GM19023 (cell line): ENCODE data around the gene POP4.
"Not testable (repeated sequence)": the region's sequence is repeated elsewhere in the genome, so short reads cannot be mapped to it uniquely, and the experiment has no call there.

Source experiments
- ATAC-seq: cut with Tn5 transposase; IDR thresholded peaks from one replicate; pipeline ENCODE4 v1.9.1; 2021; ENCODE audit warnings: mild to moderate bottlenecking, moderate library complexity; ENCODE audit not compliant: unreplicated experiment

POP4 gene, protein sequence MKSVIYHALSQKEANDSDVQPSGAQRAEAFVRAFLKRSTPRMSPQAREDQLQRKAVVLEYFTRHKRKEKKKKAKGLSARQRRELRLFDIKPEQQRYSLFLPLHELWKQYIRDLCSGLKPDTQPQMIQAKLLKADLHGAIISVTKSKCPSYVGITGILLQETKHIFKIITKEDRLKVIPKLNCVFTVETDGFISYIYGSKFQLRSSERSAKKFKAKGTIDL

DNA sequence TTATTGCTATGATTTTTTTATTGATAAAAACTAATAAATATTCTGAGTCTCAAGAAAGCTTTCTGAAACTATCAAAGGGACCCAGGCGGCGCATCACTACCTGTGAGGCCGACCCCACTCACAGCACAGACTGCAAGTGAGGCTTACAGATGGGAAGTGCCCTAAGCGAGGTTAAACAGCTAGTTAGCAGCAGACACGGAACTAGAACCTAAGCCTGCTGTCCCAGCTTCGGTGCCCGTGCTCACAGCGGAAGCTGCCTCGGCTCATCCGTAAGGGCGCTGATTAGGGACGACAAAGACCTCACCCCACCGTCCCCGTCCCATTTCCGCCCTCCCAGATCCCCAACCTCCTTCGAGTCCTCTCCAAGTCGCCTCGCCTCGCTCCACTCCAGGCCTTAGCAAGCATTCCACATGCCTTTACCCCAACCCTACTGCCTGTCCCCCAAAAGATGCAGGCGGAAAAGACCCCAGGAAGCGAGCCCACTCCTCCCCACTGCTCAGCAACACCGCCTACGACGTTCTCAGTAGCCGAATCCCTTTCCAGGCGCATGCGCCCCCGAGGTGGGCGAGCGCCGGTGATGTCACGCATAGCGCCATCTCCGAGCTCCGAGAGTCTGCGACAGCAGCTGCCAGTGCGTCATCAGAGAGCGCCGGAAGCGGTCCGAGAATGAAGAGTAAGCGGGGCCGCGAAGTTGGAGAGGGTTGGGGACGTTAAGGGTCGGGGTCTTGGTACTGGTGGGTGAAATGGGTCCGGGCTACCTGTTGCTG is at the start of gene POP4:
TSS of gene POP4 (plus strand) at position 631 of the 767 bp plus-strand sequence. CDS start at position 667, 36 bp downstream.
- ATAC-seq, result peak; percentile 73

DNA sequence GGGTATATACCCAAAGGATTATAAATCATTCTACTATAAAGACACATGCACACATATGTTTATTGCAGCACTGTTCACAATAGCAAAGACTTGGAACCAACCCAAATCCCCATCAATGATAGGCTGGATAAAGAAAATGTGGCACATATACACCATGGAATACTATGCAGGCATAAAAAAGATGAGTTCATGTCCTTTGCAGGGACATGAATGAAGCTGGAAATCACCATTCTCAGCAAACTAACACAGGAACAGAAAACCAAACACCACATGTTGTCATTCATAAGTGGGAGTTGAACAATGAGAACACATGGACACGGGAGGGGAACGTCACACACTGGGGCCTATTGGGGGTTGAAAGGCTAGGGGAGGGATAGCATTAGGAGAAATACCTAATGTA is 47.0 kb upstream of the POP4 start:
- ATAC-seq, result not testable (repeated sequence)

DNA sequence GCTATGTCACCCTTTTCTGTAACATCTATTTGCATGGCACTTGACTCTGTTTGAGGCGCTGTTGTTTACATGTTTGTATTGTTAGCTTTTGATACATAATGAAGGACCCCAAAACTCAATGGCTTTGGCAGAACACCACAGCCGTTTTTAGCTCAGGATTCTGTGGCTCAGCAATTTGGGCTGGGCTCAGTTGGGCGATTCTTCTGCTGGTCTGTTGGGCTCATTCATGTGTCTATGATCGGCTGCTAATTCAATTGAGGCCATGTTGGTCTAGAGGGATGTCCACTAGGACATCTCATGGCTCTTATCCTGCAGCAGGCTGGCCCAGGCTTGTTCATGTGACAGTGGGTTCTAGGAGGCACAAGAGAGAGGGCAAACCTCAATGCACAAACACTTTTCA is 46.3 kb upstream of the POP4 start:
- ATAC-seq, result no peak

DNA sequence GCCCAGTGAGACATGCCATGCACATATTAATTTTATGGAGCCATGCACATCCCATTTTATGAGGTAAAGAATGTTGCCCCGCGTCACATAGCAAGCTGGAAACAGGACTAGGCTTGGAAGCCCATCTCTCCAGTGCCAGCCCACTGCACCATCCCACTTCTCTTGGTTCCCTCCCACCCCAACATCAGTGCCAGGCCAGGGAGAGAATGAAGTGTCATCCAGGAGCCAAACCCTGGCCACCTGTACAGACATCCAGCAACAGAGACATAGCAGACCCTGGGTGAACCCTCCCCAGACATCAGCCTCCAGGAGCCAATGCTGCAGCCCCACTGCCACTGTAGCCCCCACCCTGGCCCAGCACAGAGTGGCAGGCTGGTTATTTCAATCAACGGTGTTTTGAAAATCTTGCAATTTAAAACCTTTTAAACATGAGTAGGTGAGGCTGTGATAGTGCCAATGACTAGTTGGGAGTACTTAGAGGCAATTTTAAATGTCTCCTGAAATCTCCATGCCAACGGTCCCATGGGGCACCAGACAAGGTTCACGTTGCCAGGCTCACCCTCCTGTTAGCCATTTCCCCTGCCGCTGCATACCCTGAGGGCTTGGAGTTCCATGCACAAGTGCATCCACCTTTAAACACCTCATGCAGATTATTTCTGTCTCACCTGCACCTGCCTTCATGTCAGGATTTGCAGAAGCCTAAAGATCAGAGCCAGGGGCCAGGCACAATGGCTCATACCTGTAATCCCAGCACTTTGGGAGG is 45.6 kb upstream of the POP4 start:
- no peak for ATAC-seq

DNA sequence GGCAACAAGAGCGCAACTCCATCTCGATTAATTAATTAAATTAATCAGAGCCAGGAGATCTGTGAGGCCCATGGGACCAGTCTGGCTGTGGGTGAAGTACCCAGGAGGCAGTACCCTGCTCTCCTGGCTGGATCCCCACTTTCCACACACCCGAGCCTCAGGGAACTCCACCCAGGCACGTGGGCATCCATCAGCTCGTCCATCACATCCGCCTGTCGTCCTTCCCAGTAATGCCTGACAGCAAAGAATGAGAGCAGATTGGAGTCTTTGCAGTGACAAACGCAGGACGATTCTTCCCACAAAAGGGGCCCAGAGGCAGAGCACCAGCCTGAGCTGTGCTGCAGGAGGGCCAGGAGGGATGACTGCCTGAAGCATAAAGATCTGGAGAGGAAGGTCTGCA is 44.5 kb upstream of the POP4 start:
- no peak for ATAC-seq

DNA sequence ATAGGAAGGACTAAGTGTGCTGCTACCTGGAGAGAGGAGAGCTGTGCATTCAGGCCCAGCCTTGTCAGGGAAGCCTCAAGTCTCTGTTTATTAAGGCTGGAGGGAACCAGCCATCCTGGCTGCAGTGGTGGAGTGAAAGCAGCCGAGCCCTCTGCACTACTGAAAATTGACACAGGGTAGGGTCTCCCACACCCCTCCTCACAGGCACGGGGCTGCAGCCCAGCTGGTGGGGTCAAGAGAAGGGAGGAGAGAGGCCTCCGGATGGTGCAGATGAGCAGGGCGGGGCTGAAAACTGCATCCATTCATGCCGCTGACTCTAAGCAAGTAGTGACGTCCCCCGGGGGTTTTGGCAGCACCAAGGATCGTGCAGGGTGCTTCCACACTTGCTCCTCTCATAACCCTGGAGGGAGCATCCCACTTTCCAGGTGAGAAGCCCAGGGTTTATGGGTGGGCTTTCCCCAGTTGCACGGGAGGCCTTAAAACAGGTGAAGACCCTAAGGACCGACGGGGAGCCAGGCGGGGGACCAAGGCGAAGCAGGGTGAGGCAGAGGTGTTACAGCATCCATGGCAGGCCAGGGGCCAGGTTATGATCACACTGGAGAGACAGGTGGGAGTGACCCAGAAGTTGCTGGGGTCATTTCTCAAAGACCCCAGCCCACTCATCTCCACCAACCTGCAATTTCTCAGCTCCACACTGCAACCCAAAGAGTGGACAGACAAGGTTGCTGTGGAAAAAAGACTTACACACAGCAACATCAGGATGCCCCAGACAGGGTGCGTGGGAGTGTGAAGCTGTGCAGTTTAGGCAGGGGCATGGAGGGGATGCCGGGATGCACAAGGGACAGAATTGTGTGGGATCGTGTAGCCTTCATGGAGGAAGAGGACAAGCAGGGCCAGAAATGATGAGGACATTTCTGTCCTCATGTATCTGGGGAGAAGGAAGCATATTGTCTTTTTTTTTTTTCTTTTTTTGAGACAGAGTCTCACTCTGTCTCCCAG is 43.5 kb upstream of the POP4 start:
- ATAC-seq, result no peak

DNA sequence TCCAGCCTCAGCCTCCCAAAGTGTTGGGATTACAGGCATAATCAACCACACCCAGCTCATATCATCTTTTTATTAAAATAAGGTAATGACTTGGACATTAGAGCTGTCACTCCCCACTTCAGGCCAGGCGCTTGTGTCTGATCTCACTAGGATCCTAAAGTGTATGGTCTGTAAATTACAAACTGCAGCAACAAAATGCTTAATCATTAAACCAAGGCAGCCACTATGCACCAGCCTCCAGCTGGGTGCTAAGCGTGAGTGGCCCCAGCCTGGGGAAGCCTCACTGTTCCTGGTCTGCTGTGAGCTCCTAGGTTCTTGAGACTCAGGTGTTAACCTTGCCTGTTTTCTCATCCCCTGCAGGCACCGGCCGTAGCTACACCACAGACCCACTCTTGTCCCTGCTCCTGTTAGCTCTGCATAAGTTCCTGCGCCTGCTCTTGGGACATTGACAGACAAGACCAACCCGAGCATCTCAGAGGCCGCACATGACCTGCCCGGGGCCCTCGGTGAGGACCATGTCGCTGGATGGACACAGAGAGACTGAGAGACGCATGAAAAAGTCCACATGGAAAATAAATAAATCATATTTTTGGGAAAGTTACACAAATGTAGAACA is 42.5 kb upstream of the POP4 start:
- no peak for ATAC-seq

DNA sequence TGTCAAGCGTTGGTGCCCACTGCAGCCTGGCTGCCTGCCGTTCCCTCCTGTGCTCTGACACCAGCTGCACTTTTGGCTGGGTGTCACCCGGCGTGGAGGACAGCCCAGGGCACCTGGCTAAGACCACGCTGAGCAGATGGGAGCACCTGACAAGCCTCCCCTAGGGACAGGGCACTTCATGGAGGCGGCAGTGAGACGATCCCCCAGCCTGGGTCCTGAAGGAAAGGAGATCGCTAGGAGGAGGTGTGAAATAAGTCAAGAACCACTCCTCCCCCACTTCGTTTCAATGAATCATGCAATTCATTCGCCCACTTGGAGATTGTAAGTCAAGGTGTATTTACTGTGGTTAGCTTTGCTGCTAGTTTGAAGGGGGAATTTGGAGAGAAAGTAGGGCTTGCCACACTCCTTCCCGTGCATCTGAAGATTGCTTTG is 41.5 kb upstream of the POP4 start:
- ATAC-seq, result no peak

DNA sequence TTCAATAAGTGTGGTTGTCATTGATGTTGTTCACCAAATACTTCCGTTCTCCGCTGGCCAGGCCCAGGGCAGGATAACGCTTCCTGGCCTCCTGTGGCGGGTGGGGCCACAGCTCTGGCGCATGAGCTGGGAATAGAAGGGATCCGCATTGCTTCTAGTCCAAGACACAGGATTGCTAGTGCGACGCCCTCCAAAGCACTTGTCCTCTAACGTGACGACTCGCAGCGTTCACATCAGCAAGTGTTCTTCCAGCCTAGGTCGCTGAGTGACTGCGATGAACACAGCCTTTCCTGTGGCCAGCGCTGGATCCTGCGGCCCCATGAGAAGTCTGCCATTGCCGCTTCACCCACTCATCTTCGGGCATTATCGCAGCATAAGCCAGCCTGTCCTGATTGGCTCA is 40.9 kb upstream of the POP4 start:
- ATAC-seq, result no peak

DNA sequence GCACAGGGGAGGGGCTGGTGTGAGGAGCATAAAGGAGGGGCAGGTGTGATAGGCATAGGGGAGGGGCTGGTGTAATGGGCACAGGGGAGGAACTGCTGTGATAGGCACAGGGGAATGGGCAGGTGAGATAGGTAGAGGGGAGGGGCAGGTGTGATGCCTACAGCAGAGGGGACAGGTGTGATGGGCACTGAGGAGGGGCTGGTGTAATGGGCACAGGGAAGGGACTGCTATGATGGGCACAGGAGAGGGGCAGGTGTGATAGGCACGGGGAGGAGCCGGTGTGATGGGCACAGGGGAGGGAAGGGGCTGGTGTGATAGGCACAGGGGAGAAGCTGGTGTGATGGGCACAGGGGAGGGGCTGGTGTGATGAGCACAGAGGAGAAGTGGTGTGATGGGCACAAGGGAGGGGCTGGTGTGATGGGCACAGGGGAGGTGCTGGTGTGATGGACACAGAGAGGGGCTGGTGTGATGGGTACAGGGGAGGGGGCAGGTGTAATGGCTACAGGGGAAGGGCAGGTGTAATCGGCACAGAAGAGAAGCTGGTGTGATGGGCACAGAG is 39.5 kb upstream of the POP4 start:
- no peak for ATAC-seq

DNA sequence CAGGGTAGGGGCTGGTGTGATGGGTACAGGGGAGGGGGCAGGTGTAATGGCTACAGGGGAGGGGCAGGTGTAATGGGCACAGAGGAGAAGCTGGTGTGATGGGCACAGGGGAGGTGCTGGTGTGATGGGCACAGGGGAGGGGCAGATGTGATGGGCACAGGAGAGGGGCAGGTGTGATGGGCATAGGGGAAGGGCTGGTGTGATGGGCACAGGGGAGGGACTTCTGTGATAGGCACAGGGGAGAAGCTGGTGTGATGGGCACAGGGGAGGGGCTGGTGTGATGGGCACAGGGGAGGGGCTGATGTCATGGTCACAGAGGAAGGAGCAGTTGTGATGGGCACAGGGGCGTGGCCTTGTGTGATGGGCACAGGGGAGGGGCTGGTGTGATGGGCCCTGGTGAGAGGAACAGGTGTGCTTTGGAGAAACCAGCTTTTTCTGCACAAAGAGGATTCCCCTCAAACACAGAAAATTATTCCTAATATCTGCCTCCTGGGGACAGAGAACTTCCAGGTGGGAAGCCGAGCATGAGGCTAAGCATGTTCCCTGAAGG is 38.6 kb upstream of the POP4 start:
- ATAC-seq, result no peak

DNA sequence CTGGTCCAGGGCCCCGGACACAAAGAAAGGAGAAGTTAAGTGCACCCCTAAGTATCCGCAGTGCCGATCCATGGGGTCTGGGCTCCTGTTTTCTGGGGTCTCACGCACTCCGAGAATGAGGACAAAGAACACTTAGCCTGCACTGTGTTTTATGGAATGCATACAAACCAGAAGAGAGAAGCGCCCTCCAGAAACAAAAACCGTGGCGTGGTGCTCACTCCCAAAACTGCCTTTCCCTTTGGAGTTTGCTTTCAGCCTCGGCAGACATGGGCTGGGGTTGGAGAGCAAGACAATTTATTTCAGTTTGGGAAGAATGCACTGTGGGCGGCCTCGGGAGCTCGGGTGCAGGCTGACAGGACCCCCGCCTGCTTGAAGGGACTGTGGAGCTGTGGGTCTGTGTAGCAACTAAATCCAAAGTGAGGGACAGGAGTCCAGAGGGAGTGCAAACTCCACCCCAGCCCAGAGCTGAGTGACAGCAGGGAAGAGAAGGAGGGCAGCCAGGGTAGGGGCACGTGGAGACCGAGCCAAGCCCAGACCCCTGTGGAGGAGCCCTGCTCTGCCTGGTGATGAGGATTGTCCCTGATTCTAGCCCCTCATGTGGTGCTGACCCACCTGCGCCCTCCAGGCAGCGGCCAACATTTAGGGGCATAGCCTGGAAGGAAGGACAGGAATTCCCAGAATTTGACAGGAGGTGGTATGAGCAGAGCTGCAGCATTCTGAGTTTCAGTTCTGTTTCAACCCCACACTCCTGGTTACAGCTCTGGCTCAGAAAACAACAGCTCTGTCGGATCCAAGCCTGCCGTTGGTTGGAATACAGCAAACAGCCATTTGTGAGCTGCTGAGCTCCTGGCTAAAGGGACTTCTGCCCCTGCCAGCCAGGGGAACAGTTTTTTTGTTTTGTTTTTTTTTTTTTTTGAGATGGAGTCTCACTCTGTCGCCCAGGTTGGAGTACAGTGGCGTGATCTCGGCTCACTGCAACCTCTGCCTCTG is 37.8 kb upstream of the POP4 start:
- ATAC-seq, result no peak

DNA sequence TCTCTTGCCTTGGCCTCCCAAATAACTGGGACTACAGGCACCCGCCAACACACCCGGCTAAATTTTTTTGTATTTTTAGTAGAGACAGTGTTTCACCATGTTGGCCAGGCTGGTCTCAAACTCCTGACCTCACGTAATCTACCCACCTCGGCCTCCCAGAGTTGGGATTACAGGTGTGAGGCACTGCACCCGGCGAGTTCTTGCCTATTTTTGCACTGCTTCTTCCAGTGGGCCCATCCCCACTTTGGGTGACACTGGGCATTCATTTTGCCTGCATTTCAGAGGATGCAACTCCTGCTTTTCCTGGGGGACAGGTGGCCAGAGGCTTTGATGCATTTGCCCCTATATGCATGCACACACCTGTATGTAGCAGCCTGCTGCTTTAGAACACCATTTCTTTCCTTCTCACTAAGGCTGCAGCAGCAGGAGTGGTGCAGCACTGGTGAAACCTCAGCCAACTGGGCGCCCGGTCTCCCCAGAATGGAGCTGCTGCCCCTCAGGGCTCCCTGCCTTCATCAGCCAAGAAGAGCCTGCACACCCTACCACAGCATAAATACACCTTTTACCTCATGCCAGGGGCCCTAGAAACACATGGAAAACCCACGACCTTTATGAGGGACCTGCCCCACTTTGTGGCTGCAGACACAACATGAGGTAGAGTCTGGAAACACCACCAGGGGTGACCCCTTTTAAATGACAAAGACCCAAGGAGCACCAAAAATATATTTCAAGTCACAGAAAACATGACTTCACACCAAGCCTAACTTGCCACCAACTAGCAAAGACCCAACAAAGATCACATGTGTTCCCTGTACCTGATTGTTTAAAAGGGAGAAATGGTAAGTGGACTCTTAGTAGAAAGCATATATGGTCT is 36.8 kb upstream of the POP4 start:
- no peak for ATAC-seq

DNA sequence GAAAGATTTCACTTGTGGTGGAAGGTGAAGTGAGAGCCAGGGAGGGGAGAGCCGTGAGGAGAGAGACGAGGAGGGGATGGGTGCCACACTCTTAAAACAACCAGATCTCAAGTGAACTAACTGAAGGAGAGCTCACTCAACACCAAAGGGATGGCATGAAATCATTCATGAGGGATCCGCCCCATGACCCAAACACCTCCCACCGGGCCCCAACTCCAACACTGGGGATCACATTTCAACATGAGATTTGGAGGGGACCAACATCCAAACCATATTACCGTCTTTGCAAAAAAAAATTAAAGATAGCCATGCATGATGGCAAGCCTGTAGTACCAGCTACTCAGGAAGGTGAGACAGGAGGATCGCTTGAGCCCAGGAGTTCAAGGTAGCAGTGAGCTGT is 34.9 kb upstream of the POP4 start:
- no peak for ATAC-seq

DNA sequence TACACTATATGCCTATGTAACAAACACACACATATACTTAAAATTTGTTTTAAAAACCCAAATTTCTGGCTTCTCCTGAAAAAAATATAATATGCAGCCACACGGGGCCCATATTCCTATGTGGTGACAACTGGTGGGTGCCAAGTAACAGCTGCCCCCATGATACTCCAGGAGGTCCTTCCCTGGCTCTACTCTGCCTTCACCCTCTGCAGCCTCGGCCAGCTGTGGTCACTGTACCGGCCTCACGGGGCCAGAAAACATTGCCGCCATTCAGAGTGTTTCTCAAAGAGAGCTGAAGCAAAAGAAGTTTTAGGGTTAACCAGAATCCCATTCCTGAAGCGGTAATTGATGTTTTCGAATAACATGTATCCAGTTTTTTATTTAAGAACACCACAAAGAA is 32.6 kb upstream of the POP4 start:
- no peak for ATAC-seq

DNA sequence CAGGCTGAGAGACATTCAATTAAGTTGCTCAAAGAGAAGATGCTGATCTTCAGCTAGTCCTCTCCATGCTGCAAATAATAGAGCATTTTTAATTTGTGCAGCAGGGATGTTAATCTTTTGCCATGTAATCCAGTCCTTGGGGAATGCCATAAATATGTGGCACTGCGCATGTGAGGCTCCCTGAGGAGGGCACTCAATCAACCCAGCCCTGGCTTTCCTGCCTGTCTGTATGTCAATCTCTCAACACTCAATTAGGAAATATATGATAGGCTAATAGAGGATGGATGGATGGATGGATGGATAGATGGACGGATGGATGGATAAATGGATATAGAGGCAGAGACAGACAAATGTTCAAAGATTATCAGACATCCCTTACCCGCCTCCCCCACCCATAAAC is 31.6 kb upstream of the POP4 start:
- ATAC-seq, result no peak

DNA sequence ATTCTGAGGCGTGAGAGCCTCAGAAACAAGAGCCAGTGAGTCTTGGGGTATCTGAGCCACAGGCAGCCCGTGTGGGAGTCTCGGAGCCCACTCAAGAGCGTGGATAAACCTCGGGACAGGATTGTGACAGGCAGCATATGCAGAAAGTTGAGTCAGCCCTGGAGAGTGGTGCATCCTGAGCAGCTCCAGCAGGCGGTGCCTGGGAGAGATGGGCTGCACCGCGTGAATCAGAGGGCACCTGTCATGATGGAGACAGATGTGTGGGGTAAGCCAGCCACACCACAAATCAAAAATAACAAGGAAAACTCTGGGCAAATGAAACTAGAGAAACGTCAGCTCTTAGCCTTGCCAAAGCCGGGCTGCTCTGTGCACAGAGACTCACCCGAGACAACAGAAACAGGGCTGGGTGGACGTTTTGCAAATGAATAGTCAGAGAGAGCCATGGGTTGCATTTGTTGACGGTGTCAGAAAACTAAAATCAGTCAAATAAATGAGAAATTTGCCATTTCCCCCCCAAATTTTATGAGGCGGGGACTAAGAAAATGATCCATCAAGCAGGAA is 30.0 kb upstream of the POP4 start:
- ATAC-seq, result no peak
